GM08714 (cell line): ENCODE measurements around the gene NDUFS3.
"Not testable (repeated sequence)": the region's sequence is repeated elsewhere in the genome, so short reads cannot be mapped to it uniquely, and the experiment has no call there.

Source experiments
- H3K4me3 ChIP-seq: fragments of 200-500 bp; sonication (Bioruptor generic); 2 replicates; pipeline ENCODE4 v1.5.1; 2014; ENCODE audit warnings: mild to moderate bottlenecking, low read length, inconsistent platforms
- ZNF274 ChIP-seq: IDR thresholded peaks from 2 replicates; pipeline ENCODE4 v1.6.1; 2012; ENCODE audit warnings: mild to moderate bottlenecking, low read depth, low read length

NDUFS3 gene

GRCh38 chr11:47550288-47551047 is 28.4 kb upstream of the NDUFS3 start:
- no peak overlapping the region for H3K4me3 ChIP-seq
- TF ChIP-seq ZNF274, result no peak

- H3K4me3 ChIP-seq, result peak overlapping the region; percentile 78
- no peak for TF ChIP-seq ZNF274
Observed at GRCh38 chr11:47551086-47551485, 27.8 kb upstream of the NDUFS3 start.

- H3K4me3 ChIP-seq, result peak overlapping the region; percentile 78
- TF ChIP-seq ZNF274, result no peak
Observed at GRCh38 chr11:47552056-47552565, 26.8 kb upstream of the NDUFS3 start.

- TF ChIP-seq ZNF274, result no peak
- H3K4me3 ChIP-seq, result peak within 1 kb of the TSS; percentile 78
Observed at GRCh38 chr11:47552566-47553405, 26.1 kb upstream of the NDUFS3 start, which contains the start of gene CELF1. CELF1 (minus strand) TSS chr11:47553132; CDS start chr11:47499523, 53,609 bp downstream.

GRCh38 chr11:47553406-47553743 is 25.5 kb upstream of the NDUFS3 start:
- H3K4me3 ChIP-seq, result peak overlapping the region; percentile 61; the same call in 1 of the 2 replicates
- TF ChIP-seq ZNF274, result no peak

GRCh38 chr11:47557004-47557403 is 21.9 kb upstream of the NDUFS3 start:
- not testable (repeated sequence) for H3K4me3 ChIP-seq

GRCh38 chr11:47558695-47559094 is 20.2 kb upstream of the NDUFS3 start:
- H3K4me3 ChIP-seq, result no peak overlapping the region
- no peak for TF ChIP-seq ZNF274

- TF ChIP-seq ZNF274, result no peak
- H3K4me3 ChIP-seq, result no peak overlapping the region
Observed at GRCh38 chr11:47560426-47560825, 18.4 kb upstream of the NDUFS3 start.

- H3K4me3 ChIP-seq, result not testable (repeated sequence)
Observed at GRCh38 chr11:47562393-47562792, 16.5 kb upstream of the NDUFS3 start.

- not testable (repeated sequence) for H3K4me3 ChIP-seq
Observed at GRCh38 chr11:47564366-47564765, 14.5 kb upstream of the NDUFS3 start.

GRCh38 chr11:47564933-47565339 is 13.9 kb upstream of the NDUFS3 start:
- no peak for TF ChIP-seq ZNF274
- peak overlapping the region; percentile 86; the same call in 1 of the 2 replicates for H3K4me3 ChIP-seq

- H3K4me3 ChIP-seq, result peak within 1 kb of the TSS; percentile 86
- TF ChIP-seq ZNF274, result no peak
Observed at GRCh38 chr11:47565340-47566148, 13.3 kb upstream of the NDUFS3 start, which contains the start of gene PTPMT1. PTPMT1 (plus strand) TSS chr11:47565599; CDS start chr11:47565623, 24 bp downstream.

- H3K4me3 ChIP-seq, result peak overlapping the region; percentile 86
- TF ChIP-seq ZNF274, result no peak
Observed at GRCh38 chr11:47566149-47566698, 12.7 kb upstream of the NDUFS3 start.

GRCh38 chr11:47569646-47570045 is 9.2 kb upstream of the NDUFS3 start:
- no peak overlapping the region for H3K4me3 ChIP-seq
- no peak for TF ChIP-seq ZNF274
